ENCODE data around the gene PRR20G. TPM values are rescaled to one million over a fixed set of nuclear protein-coding genes. Genes with fewer than 3 reads are reported as not detected.

PRR20G gene
- total and polyA plus RNA-seq, 8 donors, result not detected

- no peaks in the 10 kb centered on the region for H3K27me3 ChIP-seq
- H3K36me3 ChIP-seq, result no peaks in the 10 kb centered on the region
- H3K4me3 ChIP-seq, result no peak overlapping the region
- TF ChIP-seq EP300 (IDR thresholded peaks at IDR 0.05) (no peak), POLR2AphosphoS5 (IDR thresholded peaks at IDR 0.05) (no peak), POLR2A (IDR thresholded peaks at IDR 0.05) (no peak)
- TF ChIP-seq, protein P1, sequence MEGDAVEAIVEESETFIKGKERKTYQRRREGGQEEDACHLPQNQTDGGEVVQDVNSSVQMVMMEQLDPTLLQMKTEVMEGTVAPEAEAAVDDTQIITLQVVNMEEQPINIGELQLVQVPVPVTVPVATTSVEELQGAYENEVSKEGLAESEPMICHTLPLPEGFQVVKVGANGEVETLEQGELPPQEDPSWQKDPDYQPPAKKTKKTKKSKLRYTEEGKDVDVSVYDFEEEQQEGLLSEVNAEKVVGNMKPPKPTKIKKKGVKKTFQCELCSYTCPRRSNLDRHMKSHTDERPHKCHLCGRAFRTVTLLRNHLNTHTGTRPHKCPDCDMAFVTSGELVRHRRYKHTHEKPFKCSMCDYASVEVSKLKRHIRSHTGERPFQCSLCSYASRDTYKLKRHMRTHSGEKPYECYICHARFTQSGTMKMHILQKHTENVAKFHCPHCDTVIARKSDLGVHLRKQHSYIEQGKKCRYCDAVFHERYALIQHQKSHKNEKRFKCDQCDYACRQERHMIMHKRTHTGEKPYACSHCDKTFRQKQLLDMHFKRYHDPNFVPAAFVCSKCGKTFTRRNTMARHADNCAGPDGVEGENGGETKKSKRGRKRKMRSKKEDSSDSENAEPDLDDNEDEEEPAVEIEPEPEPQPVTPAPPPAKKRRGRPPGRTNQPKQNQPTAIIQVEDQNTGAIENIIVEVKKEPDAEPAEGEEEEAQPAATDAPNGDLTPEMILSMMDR (IDR thresholded peaks at IDR 0.05), result no peak
- intact Hi-C loops (cut with DNase I; ENCODE audit: low total_unique reads), result no loop called here
- 79 to 89% (median 84%) methylated on average over 5 of the region's 5 CpGs for WGBS, 5 donors
- H3K9me3 ChIP-seq, result no peaks in the 10 kb centered on the region
- no peak overlapping the region for H3K27ac ChIP-seq
- no peak for DNase-seq
- H3K4me1 ChIP-seq, result no peaks in the 10 kb centered on the region
Measured at GRCh38 chr3:127256138-127256537, 31.7 kb downstream of the PRR20G start.

DNA sequence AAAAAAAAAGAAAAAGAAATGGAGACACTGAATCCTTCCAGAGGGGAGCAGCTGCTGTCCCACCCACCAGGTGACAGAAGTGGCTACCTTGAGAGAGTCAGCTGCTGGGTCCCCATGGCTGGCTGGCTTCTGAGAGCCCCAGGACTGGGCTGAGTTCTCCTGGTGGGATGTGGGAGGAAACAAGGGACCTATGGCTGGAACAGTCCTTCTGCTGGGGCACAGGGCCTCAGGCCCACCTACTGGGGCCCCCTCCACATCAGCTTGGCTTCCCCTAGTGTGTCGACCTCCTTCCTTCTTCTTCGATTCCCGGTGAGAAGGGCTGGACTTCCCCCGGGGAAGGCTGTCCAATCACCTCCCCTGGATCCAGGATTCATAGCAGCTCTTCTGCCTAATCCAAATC lies 32.3 kb downstream of the PRR20G start:
- no peak overlapping the region for H3K4me3 ChIP-seq
- no peak for DNase-seq
- no peak for TF ChIP-seq EP300 (IDR thresholded peaks at IDR 0.05)
- no peak for TF ChIP-seq POLR2A (IDR thresholded peaks at IDR 0.05)
- TF ChIP-seq, protein P1 (IDR thresholded peaks at IDR 0.05), result no peak
- no peak for TF ChIP-seq POLR2AphosphoS5 (IDR thresholded peaks at IDR 0.05)
- WGBS, 5 donors, result 51 to 82% (median 64%) methylated on average over 4 of the region's 4 CpGs
- no peaks in the 10 kb centered on the region for H3K36me3 ChIP-seq
- no peak overlapping the region for H3K27ac ChIP-seq
- no peaks in the 10 kb centered on the region for H3K4me1 ChIP-seq
- intact Hi-C loops (cut with DNase I; ENCODE audit: low total_unique reads), result no loop called here
- H3K9me3 ChIP-seq, result no peaks in the 10 kb centered on the region
- H3K27me3 ChIP-seq, result no peaks in the 10 kb centered on the region

DNA sequence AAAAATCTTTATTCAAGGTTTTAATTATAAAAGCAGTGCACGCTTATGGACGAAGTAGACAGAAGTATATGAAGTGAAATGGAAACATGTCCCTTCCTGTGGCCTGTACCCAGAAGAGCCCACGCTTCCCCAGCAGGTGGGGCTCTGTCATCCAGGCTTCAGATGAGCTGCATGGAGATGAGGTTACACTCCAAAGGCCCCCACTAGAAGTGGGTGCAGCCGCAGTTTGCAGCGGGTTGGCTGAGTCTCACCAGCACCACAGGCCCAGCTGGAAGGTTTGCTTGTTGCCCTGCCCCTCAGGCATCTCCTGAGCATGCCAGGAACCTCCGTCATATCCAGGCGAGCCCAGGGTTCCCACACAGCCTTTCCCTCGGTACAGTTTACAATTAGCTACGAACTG lies 33.1 kb downstream of the PRR20G start:
- intact Hi-C loops (cut with DNase I; ENCODE audit: low total_unique reads), result no loop called here
- no peaks in the 10 kb centered on the region for H3K36me3 ChIP-seq
- TF ChIP-seq, protein P1 (IDR thresholded peaks at IDR 0.05), result peak in 2 of 7 experiments; percentile 23 to 35
- no peak for TF ChIP-seq EP300 (IDR thresholded peaks at IDR 0.05)
- TF ChIP-seq POLR2A (IDR thresholded peaks at IDR 0.05), result no peak
- TF ChIP-seq POLR2AphosphoS5 (IDR thresholded peaks at IDR 0.05), result no peak
- WGBS, 5 donors, result 65 to 81% (median 71%) methylated on average over 8 to 9 of the region's 9 CpGs
- DNase-seq, result peak in 1 of 2 donors; percentile 30
- H3K27ac ChIP-seq, result no peak overlapping the region
- no peaks in the 10 kb centered on the region for H3K27me3 ChIP-seq
- no peaks in the 10 kb centered on the region for H3K9me3 ChIP-seq
- no peak overlapping the region for H3K4me3 ChIP-seq
- H3K4me1 ChIP-seq, result no peaks in the 10 kb centered on the region

GRCh38 chr3:127254033-127254644 lies 33.7 kb downstream of the PRR20G start:
- Histone ChIP-seq H3K4me1 (no peaks in the 10 kb centered on the region), H3K27ac (no peak overlapping the region), H3K9me3 (no peaks in the 10 kb centered on the region), H3K4me3 (no peak overlapping the region), H3K27me3 (no peaks in the 10 kb centered on the region), H3K36me3 (no peaks in the 10 kb centered on the region)
- DNase-seq, result no peak
- intact Hi-C loops (cut with DNase I; ENCODE audit: low total_unique reads), result no loop called here
- WGBS, 5 donors, result 62 to 73% (median 67%) methylated on average over 10 of the region's 10 CpGs
- TF ChIP-seq POLR2AphosphoS5 (IDR thresholded peaks at IDR 0.05) (no peak), POLR2A (IDR thresholded peaks at IDR 0.05) (no peak), EP300 (IDR thresholded peaks at IDR 0.05) (no peak)
- TF ChIP-seq, protein P1 (IDR thresholded peaks at IDR 0.05), result no peak

All from stomach (tissue), 9 donors.